CD4-positive, alpha-beta T cell treated with Interleukin-10 for 1 hour (primary cell): ENCODE measurements around the gene PDLIM5.
A peak's percentile ranks its signal among the peaks of the same experiment; 100 is the strongest.
"Not testable (repeated sequence)": the region's sequence is repeated elsewhere in the genome, so short reads cannot be mapped to it uniquely, and the experiment has no call there.

Experiments
- DNase-seq: peaks from one replicate; pipeline ENCODE4 v3.0.0-alpha.2; 2020

PDLIM5 gene

DNA sequence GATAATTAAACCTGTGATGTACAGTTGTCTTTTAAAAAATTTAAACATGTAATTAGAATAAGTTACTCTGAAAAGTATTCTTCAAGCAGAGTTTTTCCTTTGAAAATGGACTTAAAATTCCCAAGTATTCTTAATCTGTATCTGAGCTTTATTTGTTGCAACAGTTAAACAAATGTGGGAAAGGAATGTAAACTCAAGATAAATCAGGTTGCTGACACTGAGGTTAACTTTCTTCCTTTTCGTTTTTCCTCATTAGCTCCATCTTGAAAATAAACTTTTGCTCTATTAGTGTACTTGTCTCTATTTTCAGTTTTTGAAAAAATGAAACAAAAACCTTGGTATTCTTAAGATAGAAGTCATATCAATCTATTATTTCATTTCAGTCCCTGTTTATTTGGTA lies 161.5 kb downstream of the PDLIM5 start:
- no peak for DNase-seq

DNA sequence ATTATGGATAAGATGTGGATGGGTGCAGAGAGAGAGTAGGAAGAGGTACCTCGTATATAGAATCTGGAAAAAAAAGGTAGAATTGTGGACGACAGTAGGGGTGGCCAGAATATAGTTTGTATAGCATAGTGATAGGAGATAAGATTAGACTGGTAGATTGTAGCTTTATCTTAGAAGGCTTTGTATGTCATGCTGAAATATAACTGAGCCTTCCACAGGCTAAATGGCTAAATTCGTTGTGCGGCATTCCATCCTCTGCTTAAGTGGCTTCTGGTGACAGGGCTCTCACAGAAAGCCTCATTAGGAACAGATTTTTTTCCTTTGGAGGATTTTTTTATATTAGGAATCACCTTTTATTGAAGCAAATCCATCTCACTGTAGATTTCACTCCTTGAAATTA lies 163.7 kb downstream of the PDLIM5 start:
- no peak for DNase-seq

DNA sequence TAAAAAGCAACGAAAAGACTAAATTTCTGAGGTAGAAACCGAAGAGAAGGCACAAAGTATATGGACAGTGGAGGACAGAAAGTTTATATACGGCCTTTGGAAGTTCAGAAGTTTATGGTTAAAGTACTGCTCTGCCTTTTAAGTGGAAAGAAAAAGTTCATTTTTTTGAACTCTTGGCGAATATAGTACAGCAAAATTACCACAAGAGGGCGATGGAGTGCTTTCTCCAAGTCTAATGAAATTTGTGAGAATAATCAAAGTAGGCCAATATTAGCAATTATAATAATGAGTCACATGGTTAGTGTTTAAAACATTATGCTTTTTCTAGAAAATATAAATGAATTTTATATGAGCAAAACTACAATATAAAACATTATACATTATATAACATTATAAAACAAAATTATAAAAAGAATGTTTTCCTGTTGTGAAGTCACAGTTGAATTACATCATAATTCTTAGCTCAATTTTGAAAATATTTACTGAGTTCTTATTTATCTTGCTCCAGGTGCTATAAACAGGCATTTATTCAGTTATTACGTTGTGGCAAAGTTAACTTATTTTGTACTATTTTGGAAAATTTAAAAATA lies 169.8 kb downstream of the PDLIM5 start:
- DNase-seq, result peak; percentile 43

DNA sequence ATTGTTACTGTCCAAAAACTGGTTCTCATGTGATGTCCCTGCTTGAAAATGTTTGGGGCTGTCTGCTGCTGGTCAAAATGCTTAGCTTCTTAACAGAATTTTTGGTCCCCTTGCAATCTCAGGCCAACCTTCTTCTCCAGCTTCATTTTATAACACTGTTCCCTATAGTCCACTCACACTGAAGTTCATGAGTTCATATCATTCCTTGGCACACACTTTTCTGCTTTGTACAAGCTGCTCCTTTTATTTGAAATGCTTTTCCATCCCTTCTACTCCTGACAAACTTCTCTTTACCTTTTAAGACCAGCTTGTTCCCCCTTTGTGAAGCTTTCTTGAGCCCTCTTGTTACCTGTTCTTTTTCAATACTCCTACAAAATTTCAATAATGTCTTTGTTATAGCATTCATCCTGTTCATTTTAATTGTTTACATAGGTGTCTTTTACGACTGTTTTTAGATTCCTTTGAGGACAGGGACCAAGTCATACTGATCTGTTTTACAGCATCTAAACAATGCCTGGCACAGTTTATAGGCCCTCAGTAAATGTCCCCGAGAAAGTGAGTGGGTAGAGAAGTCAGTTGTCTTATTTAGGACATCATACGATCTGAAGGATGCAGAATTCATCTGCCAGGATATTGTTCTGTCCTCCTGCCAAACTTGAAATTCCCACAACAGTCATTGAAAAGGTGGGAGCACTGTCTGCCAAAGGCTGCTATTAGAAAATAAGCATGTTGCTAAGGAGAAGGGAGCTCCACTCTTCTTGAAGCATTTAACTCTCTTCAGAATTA lies 171.6 kb downstream of the PDLIM5 start:
- DNase-seq, result no peak

DNA sequence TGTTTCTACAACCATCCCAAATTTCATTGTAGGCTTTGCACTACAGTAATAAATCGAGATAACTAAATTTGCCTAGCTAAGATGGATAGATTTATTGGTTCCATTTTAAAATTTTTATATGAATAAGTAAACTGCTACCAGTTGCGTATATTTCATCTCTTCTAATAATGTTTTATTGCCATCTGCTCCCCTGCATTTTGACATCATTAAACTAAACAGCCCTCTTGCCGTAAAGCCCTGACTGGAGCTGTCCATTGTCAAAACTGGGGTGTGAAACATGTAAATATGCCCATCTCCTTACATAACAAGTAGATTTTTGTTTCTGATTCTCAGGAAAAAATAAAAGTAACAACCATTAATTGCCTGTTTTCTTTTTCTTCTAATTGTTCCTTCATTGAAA lies 175.2 kb downstream of the PDLIM5 start:
- no peak for DNase-seq

DNA sequence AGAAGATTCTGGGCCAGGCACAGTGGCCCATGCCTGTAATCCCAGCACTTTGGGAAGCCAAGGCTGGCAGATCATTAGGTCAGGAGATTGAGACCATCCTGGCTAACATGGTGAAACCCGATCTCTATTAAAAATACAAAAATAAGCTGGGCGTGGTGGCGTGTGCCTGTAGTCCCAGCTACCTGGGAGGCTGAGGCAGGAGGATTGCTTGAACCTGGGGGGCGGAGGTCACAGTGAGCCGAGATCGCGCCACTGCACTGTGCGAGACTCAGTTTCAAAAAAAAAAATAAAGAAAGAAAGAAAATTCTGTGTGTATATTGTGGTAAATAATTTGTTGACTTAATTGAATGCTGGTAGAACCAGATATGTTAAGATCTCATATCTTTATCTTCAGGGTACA lies 177.3 kb downstream of the PDLIM5 start:
- DNase-seq, result not testable (repeated sequence)

DNA sequence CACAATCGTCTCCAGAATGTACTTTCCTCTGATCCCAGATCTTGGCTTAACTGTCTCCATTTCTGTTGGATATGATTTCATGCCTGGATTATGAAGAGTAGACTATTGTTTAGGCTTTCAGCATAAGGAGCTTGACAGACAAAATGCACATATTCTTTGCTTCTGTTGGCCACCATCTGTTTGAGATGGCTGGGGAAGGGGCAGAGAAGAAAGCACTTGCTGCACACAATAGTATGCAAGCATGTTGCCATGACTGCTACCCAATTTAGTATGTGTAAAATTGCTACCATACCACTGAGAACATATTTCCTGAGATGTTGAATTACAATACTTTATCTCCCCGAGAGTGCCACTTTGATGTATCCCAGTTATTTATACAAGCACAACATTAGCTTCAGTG lies 178.1 kb downstream of the PDLIM5 start:
- no peak for DNase-seq

DNA sequence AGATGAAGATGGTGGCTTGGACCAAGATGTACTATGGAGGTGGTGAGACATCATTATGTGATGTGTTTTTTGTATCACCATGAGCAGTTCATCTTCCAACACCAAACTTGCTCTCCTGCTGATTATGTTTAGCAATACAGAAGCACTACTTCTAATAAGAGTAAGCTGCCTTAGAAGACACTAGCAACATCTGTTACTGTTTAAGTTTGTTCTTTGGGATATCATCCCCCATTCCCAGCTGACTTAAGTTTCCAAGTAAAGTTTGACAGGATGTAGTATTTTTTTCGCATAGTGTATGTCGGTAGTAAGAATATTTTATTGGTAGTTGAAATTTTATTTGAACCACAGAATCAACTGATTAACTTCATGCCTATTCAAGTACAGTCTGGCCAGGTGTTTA lies 182.5 kb downstream of the PDLIM5 start:
- no peak for DNase-seq

DNA sequence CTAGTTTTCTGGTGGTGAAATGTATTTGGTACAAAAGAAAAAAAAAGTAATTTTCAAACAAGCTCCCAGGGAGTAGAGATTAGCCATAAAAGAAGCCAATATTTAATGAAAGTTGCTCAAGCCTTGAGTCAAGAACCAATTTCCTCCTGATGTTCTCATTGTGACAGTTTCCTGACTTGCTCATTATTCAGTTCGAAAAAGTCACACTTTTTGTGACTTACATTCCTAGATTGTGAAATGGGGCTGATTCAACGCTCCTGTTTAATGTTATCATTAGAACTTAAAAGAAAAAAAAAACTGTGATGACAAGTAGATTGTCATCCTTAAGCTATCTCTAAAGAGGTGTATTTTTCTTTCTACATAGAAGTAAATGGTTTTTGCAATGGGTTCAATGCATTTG lies 183.4 kb downstream of the PDLIM5 start:
- no peak for DNase-seq

DNA sequence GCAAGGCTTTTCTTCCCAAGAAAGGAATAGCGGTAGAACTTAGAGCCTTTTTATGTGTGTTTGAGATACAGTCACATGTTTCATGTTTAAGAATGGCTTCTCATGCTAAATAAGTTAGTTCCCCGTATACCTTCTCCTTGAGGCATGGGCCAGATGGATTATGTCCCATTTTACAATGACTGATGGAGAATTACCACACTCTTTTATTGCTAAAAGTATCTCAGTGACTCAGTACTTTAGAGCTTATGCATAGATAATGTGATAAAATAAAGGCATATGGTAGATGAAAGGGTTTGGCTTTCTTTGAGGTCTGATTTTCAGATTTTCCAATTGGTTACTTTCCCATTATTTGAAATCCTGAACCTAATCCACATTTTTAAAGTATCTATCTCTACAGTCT lies 184.3 kb downstream of the PDLIM5 start:
- no peak for DNase-seq

DNA sequence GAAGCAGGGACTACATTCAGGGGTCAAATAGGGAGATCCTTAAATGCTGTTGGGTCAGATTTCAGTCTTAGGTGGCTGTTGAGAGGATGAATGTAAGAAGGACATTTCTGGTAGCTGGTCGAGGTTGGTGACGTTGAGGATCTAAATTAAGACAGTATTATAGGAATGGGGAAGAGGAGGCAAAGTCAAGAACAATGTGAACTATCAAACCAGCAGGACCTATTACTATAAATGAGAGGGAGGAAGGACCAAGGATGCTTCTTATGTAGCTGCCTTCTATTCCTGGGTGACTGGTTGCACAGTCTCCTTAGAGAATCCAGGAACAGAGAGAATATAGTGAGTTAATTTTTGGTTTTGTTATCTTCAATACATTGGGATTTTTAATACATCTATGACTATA lies 187.6 kb downstream of the PDLIM5 start:
- no peak for DNase-seq

DNA sequence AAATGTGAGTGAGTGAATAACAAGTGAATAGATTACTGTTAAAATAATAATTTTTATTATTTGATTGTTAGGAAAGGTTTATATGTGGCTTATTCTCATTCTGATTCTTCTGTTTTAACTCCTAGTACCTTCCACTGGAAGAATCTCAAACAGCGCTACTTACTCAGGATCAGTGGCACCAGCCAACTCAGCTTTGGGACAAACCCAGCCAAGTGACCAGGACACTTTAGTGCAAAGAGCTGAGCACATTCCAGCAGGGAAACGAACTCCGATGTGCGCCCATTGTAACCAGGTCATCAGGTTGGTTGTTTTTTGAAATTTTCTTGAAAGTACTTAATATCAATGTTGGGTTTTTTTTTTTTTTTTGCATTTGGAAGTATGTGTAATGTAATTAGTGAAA lies 188.4 kb downstream of the PDLIM5 start:
- no peak for DNase-seq

DNA sequence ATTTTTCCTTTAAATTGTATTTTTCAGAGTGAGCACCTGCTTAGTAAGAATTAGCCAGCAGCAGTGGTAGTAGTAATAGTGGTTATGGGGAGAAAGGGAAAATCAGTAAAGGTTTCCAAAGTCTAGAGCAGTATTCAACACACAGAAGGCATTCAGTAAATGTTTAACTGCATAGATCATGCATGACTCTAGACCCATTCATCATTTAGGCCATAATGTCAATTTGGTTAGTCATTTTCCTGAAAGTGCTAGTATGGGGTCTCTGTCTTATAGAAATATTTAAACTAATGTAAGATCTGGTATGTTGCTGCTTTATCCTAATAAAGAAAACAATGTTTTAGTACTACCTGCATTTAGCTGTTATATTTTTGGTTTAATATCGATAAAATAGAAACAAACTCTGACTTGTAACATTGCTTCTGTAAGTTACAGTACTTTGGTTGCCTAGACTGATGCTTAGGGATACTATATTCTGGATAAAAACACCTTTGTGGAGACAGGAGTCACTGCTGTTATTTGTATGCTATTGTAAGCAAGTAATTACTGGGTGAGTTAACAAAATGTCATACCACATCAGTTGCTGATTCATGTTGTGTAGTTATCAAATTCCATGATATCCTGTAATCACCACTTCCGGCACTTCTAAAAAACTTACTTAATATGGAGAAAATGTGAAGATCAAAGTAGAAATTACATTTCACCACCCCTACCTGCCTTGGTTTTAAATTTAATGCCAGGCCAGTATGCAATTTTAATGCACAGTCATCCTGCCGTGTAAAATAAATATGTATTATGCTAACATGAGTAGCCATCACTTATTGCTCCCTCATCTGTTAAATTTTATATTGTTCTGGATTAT lies 190.2 kb downstream of the PDLIM5 start:
- DNase-seq, result no peak

DNA sequence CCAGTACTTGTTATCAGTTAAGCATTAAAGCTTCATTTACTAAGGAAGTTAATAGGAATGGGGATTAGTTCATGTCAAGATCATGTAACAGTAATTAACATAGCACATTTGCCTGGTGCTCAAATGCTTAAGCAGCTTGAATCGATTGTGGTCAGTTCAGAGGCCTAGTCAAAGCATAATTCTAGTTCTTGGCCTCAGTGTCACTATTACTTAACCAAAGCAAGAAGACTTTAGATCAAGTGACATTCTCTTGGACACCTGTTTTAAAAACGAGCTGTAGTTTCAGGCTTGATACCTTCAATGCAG lies 190.8 kb downstream of the PDLIM5 start:
- DNase-seq, result no peak

DNA sequence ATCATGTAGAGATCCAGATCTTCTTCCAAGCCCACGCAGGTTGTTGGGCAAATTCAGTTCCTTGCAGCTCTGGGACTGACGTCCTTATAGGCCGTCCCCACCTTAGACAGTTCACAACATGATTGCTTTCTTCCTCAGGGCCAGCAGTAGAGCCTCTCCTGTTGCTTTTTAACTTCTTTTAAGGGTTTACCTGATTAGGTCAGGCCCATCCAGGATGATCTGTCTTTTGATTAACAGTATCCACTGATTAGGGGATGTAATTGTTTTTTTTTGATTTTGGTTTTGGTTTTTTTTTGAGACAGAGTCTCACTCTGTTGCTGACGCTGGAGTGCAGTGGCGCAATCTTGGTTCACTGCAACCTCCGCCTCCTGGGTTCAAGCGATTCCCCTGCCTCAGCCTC lies 197.0 kb downstream of the PDLIM5 start:
- DNase-seq, result no peak

DNA sequence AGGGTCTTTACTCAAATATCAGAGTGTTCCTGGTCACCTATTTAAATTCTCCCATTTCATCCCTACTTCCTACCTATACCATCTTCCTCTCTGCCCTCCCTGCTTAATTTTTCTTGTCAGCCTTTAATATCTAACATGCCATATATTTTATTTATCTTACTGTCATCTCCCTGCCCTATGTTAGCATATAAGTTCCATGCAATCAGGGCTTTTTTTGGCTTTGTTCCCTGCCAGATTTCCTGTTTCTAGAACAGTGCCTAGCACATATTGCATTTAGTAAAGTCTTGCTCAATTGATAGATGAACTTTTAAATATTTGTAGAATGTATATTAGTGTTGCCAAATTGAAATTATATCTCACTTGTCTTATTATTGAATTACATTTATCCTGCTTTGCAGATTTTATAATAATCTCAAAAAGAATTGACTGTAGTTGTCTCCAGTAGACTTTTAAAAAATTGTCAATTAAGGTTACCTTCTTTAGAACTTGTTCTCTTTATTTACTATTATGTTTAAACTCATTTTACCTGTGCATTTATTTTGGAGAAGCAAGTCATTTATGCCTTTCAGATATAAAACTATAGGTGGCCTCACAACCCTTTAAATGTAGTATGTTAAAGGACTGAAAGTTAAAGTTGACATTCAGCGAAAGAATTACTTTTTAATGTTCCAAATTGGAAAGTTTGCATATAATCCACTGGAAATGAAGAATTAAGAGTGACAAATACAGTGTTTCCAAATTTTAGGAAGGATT lies 197.8 kb downstream of the PDLIM5 start:
- DNase-seq, result no peak

DNA sequence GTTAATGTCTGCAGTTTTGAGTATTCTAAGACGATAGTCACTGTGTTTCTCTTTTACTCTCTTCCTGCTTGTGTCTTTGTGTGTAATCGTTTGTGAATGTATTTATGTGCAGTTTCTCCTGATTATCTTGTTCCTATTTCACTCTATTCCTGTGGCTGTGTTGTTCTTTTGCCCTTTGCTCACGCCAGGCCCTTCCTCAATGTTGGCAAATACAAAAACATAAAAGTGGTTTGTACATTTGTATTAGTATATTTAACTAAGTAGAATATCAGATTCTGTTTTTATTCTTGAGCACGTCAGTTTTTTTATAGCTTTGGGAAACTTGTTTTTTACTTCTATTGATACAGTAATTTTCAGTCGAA lies 198.4 kb downstream of the PDLIM5 start:
- DNase-seq, result no peak

DNA sequence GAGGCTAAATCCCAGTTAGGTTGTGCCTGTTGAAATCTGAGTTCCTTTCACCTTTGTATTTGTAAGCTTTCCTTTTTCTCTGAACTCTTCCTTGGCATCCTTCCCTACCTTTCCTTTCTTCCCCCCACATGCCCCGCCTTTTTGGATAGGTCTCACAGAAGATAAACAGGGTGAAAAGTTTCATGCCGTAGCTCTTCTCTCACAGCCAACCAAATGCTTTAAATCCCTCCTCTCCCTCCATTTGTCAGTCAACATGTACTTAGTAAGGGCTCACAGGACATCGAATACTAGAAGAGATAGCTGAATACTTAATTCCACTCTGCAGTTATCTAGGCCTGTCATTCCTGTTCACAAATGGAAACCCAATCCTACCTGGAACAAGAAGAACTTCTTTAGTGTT lies 198.9 kb downstream of the PDLIM5 start:
- DNase-seq, result no peak

DNA sequence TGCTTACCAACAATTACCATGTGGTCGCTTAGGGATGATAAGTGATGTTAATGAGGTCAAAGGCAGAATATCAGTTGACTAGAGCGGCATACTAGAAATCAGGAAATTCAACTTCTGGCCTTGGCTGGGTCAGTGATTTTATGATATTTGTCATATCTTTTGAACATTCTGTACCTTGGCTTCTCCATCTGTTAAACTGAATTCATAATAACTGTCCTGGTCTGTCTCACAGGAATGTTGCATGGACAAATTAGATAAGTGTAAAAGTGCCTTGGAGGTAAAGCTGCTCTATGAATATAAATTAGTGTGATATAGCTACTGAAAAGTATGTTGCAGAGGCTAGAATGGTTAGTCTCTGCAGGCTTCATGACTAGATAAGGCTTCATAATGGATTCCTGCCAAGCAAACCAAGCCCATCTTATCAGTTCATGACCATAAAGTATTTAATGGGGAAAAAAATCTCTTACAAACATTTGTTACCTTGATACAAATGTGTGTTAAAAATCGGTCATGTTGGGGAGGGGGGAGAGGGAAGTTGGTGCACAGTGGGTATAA lies 201.4 kb downstream of the PDLIM5 start:
- no peak for DNase-seq

DNA sequence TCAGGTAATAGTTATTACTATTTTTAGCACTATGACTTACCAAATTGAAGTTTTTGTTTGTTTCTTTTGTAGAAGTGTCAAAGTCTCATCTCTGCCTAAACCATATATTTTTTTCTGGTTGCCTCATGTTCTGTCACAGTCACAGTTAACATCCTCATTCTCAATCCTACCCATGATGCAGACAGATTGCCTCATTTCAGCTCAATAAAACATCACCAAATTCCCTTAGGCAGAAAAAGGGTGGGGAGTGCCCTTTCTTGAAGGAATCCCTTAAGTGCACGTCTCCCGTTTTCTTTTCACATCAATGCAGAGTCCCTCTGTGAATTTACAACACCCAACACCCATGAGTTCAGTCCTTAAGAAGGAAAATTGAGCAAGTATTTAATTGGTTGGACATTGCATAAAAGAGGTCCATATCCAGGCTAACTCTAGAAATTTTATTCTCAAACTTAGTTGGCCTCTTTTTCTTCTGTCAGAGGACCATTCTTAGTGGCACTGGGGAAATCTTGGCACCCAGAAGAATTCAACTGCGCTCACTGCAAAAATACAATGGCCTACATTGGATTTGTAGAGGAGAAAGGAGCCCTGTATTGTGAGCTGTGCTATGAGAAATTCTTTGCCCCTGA lies 202.4 kb downstream of the PDLIM5 start:
- no peak for DNase-seq

DNA sequence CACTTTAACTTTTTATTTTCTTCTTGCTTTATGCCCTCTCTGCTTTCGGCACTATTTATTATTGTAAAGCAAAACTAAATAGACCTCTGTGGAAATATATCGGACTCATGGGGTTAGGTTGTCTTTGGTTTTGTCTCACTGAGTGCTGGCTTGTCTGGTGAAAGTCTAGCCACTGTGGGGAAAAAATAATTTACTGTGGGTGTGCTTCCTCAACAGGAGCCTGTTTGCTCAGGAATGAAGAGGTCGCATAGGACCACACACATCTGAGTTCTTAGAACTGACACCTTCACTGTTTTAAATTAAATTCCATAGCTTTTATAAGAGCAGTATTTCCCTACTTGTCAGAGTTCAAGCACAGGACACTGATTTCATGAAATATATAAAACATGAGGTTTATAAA lies 203.0 kb downstream of the PDLIM5 start:
- DNase-seq, result no peak

DNA sequence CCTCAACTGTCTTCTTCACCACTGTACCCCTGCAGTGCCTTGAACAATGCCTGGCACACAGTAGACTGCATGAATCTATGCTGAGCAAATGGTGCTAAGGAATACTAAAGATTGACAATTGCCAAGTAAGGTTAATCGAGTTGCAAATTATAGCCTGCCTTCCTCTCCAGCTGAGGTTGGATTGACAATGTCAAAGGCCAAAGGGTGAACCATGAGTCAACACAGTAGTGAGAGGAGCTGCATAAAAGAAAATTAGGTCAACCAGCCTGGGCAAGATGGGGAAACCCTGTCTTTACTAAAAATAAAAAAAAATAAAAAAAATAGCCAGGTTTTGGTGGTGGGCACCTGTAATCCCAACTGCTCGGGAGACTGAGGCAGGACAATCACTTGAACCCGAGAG lies 208.9 kb downstream of the PDLIM5 start:
- DNase-seq, result no peak

DNA sequence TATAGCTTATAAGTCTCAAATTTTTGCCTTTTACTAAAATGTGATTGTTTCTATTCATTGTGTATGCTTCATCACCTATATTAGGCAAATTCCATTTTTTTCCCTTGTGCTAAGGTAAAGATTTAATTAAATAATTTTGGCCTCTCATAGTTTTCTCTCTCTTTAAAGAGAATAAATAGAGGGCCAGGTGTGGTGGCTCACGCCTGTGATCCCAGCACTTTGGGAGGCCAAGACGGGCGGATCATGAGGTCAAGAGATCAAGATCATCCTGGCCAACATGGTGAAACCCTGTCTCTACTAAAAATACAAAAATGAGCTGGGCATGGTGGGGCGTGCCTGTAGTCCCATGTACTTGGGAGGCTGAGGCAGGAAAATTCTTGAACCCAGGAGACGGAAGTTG lies 213.3 kb downstream of the PDLIM5 start:
- DNase-seq, result not testable (repeated sequence)
